Spleen (tissue), 11 donors: ENCODE results near the gene EIF4H. TPM values are rescaled to one million over a fixed set of nuclear protein-coding genes. Genes with fewer than 3 reads are reported as not detected.

Experiments
- DNase-seq: peaks from one replicate; pipeline ENCODE4 v3.0.0-alpha.2; 2020
- H3K27ac ChIP-seq, 8 donors: fragments of 200-600 bp; sonication (generic) in 7 of 8; 1 replicate in 4 of 8; 2 replicates in 4 of 8; pipeline versions ENCODE4 v1.5.0 to v1.8.0; 2016 to 2021; ENCODE audit warnings: inconsistent platforms in 4 of 8, mild to moderate bottlenecking in 4 of 8, moderate library complexity in 1 of 8
- H3K27me3 ChIP-seq, 7 donors: fragments of 200-600 bp; sonication (generic) in 6 of 7; replicated peaks in 1 of 7; 1 replicate in 4 of 7; 2 replicates in 3 of 7; pipeline versions ENCODE4 v1.5.0 to v1.8.0; 2016 to 2021; ENCODE audit warnings: inconsistent platforms in 3 of 7, mild to moderate bottlenecking in 1 of 7
- H3K36me3 ChIP-seq, 6 donors: fragments of 200-600 bp; sonication (generic) in 5 of 6; 1 replicate in 4 of 6; 2 replicates in 2 of 6; pipeline versions ENCODE4 v1.5.0 to v1.8.0; 2016 to 2021; ENCODE audit warnings: inconsistent platforms in 2 of 6
- H3K4me1 ChIP-seq, 6 donors: fragments of 200-600 bp; sonication (generic) in 5 of 6; 1 replicate in 3 of 6; 2 replicates in 3 of 6; pipeline versions ENCODE4 v1.5.0 to v1.8.0; 2016 to 2021; ENCODE audit warnings: inconsistent platforms in 3 of 6
- H3K4me3 ChIP-seq, 8 donors: fragments of 200-600 bp; sonication (generic) in 7 of 8; 1 replicate in 4 of 8; 2 replicates in 4 of 8; pipeline versions ENCODE4 v1.5.0 to v1.8.0; 2016 to 2021; ENCODE audit warnings: inconsistent platforms in 4 of 8, mild to moderate bottlenecking in 4 of 8, moderate library complexity in 2 of 8
- H3K9me3 ChIP-seq, 8 donors: fragments of 200-600 bp; sonication (generic) in 7 of 8; 1 replicate in 4 of 8; 2 replicates in 4 of 8; pipeline versions ENCODE4 v1.5.0 to v1.8.0; 2016 to 2021; ENCODE audit warnings: inconsistent platforms in 4 of 8
- POLR2A ChIP-seq, 3 donors: fragments of 450-650 bp; IDR thresholded peaks; one replicate each; pipeline ENCODE4 v1.5.1; 2017; ENCODE audit warnings: antibody characterized with exemption in 3 of 3, mild to moderate bottlenecking in 1 of 3
- POLR2AphosphoS5 ChIP-seq, 3 donors: sonication (generic); formaldehyde crosslinking; IDR thresholded peaks; one replicate each; pipeline ENCODE4 v1.5.1; 2017; ENCODE audit warnings: antibody characterized with exemption in 3 of 3
- WGBS, 5 donors: extraction: QIAGEN DNeasy Blood & Tissue Kit in 3 of 5; methylation state at CpG; one replicate each; pipeline versions ENCODE4 v1.1.5 to v1.1.7; 2013 to 2018; 5-methylcytosine and 5-hydroxymethylcytosine counted together
- intact Hi-C: fragments of 100-400 bp; cut with DNase I; formaldehyde crosslinking; loops from one replicate; pipeline ENCODE4 v1.15.0; 2023; ENCODE audit warnings: low total_unique reads
- polyA plus RNA-seq, 3 donors: library from polyadenylated mRNA; stranded (reverse); fragments of 200-250 nt; gene quantifications; one replicate each; pipeline ENCODE4 v1.2.1, GENCODE V29; 2013
- total RNA-seq, 7 donors: library from RNA; depleted of rRNA in 3 of 7; stranded (reverse); fragments of >200 nt in 3 of 7; fragmentation: NEBNext Ultra II Directional in 4 of 7; extraction: Animal tissue kit (Norgen Biotek cat#: 25700) in 4 of 7; gene quantifications; one replicate each; pipeline versions ENCODE4 v1.1.0 to v1.2.1, GENCODE V29; 2016 to 2021
- TF ChIP-seq, protein P1 (sequence below), 11 experiments: fragments of 200-600 bp in 7 of 11; fragments of 450-650 bp in 4 of 11; sonication (generic) in 4 of 11; IDR thresholded peaks in 8 of 11; conservative IDR thresholded peaks in 3 of 11; 1 replicate in 7 of 11; 2 replicates in 4 of 11; pipeline versions ENCODE4 v1.4.0 to v1.8.0; 2016 to 2021; ENCODE audit warnings: antibody characterized with exemption in 11 of 11, inconsistent platforms in 4 of 11, mild to moderate bottlenecking in 1 of 11
- donor health status: healthy with polysubstance abuse.
- donor health status: DM: no; HTN: no; CAD: no; lungs with moderate emphysema.
- donor health status: DM: no; HTN: no; CAD: no.
- donor health status: Bipolar disorder and iron deficiency.
- donor health status: healthy.
- donor health status: DM: no; HTN: no; CAD: no.
- donor health status: DM: yes; HTN: yes; CAD: no.

The EIF4H gene
- total and polyA plus RNA-seq, 10 donors: 75.5 to 224 (median 185) TPM

DNA sequence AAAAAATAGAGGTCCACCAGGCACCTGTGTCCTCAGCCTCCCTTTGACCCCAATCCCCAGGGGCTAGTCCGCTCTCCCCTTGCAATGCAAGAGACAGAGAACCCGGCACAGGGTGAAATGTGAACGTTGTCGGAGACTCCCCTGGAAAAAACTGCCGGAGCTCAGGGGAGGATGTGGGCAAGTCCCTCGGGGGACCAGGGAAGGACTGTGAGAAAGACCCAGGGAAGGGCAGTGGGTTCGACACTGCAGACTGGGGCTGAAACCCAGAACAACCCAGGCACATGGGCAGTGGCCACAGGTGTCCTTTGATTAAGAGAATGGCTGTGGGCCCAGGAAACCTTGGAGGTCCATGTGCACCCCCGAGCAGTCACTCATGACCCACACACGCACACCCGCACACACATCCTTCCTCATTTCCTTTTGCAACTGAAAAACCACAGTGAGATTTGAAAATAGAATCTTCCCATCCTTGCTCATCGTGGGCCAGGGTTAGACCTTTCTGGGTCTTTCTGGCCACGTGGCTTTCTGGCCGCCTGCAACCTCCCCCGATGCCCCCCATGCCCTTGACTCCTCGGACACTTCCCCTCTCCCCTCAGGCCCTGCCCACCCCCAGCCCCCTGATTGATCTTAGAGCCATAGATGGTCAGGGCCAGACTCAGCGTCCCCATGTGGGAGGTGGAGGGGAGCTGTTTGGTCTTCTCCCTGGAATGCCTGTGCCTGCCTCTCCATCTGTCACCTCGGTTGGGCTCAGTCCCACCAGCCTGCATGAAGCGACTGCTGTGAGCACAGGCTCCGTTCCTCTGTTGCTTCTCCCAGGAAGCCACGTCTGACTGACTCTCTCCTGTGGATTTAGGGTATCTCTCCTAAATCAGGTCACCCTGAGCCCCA is 43.5 kb downstream of the EIF4H start:
- Histone ChIP-seq H3K27ac (peak overlapping the region; percentile 27 to 85 (median 74)), H3K4me1 (peaks cover 28 to 74% (median 58%) of the 10 kb centered on the region in 6 donors), H3K27me3 (no peaks in the 10 kb centered on the region), H3K36me3 (peaks cover 0 to 74% (median 5%) of the 10 kb centered on the region in 6 donors), H3K9me3 (no peaks in the 10 kb centered on the region), H3K4me3 (peak overlapping the region in 4 of 8 donors; percentile 10 to 44 (median 12))
- 11 to 25% (median 23%) methylated on average over 19 to 20 of the region's 20 CpGs for WGBS, 5 donors
- peak; percentile 84 for DNase-seq
- intact Hi-C loops: no loop called here
- peak; percentile 56 to 75 (median 57) for TF ChIP-seq POLR2AphosphoS5 (IDR thresholded peaks at IDR 0.05)
- TF ChIP-seq, protein P1, sequence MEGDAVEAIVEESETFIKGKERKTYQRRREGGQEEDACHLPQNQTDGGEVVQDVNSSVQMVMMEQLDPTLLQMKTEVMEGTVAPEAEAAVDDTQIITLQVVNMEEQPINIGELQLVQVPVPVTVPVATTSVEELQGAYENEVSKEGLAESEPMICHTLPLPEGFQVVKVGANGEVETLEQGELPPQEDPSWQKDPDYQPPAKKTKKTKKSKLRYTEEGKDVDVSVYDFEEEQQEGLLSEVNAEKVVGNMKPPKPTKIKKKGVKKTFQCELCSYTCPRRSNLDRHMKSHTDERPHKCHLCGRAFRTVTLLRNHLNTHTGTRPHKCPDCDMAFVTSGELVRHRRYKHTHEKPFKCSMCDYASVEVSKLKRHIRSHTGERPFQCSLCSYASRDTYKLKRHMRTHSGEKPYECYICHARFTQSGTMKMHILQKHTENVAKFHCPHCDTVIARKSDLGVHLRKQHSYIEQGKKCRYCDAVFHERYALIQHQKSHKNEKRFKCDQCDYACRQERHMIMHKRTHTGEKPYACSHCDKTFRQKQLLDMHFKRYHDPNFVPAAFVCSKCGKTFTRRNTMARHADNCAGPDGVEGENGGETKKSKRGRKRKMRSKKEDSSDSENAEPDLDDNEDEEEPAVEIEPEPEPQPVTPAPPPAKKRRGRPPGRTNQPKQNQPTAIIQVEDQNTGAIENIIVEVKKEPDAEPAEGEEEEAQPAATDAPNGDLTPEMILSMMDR (IDR thresholded peaks at IDR 0.05 in 8 of 11, conservative IDR thresholded peaks at IDR 0.05 in 3 of 11): no peak

DNA sequence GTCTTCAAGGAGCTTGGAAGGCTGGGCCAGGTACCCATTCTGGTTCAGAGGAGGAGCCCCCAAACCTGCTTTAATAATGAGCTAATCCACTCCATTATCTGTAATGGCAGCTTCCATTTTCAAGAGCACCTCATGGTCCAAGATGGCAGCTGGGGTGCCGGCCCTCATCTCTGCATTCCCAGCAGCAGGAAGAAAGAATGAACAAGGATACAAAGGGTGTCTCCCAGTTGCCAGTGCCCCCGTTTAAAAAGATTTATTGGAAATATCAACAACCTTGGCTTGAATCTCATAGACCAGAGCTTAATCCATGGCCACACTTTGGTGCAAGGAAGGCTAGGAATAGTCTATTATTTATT is 44.2 kb downstream of the EIF4H start:
- WGBS, 5 donors: 81 to 90% (median 87%) methylated on average over 2 of the region's 2 CpGs
- TF ChIP-seq POLR2A (IDR thresholded peaks at IDR 0.05): no peak
- TF ChIP-seq POLR2AphosphoS5 (IDR thresholded peaks at IDR 0.05): no peak
- TF ChIP-seq, protein P1 (IDR thresholded peaks at IDR 0.05 in 8 of 11, conservative IDR thresholded peaks at IDR 0.05 in 3 of 11): no peak
- Histone ChIP-seq H3K9me3 (no peaks in the 10 kb centered on the region), H3K27me3 (no peaks in the 10 kb centered on the region), H3K27ac (peak overlapping the region in 7 of 8 donors; percentile 27 to 85 (median 76)), H3K36me3 (peaks cover 0 to 77% (median 5%) of the 10 kb centered on the region in 6 donors), H3K4me3 (peak overlapping the region in 1 of 8 donors; percentile 44), H3K4me1 (peaks cover 28 to 73% (median 54%) of the 10 kb centered on the region in 6 donors)
- DNase-seq: no peak
- intact Hi-C loops: no loop called here

DNA sequence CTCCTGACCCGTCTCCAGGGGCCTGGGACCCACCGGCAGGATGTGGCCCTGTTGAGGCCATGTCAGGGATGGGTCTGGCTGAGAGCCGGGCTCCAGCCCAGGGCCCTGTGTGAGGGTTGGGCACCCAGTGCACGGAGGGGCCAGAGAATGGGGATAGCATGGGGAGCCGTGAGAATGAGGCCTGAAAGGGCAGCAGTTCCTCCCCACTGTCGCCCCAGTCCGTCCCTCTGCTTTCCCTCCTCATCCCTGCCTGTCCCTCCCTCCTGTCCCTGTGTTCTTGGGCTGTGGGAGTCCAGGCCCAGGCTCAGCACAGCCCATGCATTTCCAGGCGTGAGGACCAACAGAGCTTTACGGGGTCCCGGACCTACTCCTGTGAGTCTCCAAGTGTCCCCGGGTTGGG is 45.3 kb downstream of the EIF4H start:
- Histone ChIP-seq H3K9me3 (no peaks in the 10 kb centered on the region), H3K27me3 (no peaks in the 10 kb centered on the region), H3K36me3 (peaks cover 0 to 88% (median 15%) of the 10 kb centered on the region in 6 donors), H3K4me1 (peaks cover 28 to 79% (median 56%) of the 10 kb centered on the region in 6 donors), H3K4me3 (no peak overlapping the region), H3K27ac (peak overlapping the region in 4 of 8 donors; percentile 11 to 66 (median 46))
- TF ChIP-seq POLR2AphosphoS5 (IDR thresholded peaks at IDR 0.05) (peak; percentile 24 to 65 (median 29)), POLR2A (IDR thresholded peaks at IDR 0.05) (no peak)
- TF ChIP-seq, protein P1 (IDR thresholded peaks at IDR 0.05 in 8 of 11, conservative IDR thresholded peaks at IDR 0.05 in 3 of 11): no peak
- intact Hi-C loops: no loop called here
- DNase-seq: no peak
- 66 to 86% (median 82%) methylated on average over 7 to 11 of the region's 11 CpGs for WGBS, 5 donors

DNA sequence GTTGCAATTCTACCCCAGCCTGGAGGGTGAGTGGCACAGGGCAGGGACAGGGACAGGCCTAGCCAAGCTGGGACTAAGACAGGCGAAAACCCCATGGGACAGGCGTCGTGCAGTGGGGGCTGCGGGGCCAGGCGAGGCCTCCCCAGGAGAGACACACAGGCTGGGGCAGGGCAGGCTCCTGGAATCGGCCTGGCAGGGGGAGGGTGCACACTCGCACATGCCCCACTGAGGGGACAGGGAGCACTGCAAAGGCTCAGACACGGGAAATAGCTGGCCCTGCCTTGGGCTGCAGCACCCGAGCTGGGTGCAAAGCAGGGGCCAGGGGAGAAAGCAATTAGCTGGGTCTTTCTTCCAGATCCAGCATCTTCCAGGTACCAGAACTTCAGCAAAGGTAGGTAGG is 46.1 kb downstream of the EIF4H start:
- Histone ChIP-seq H3K4me3 (no peak overlapping the region), H3K9me3 (no peaks in the 10 kb centered on the region), H3K27ac (peak overlapping the region in 4 of 8 donors; percentile 14 to 66 (median 46)), H3K36me3 (peaks cover 0 to 90% (median 20%) of the 10 kb centered on the region in 6 donors), H3K27me3 (no peaks in the 10 kb centered on the region), H3K4me1 (peaks cover 23 to 81% (median 51%) of the 10 kb centered on the region in 6 donors)
- DNase-seq: no peak
- intact Hi-C loops: no loop called here
- TF ChIP-seq POLR2AphosphoS5 (IDR thresholded peaks at IDR 0.05) (peak in 2 of 3 donors; percentile 18 to 64), POLR2A (IDR thresholded peaks at IDR 0.05) (no peak)
- WGBS, 5 donors: 48 to 66% (median 59%) methylated on average over 6 to 9 of the region's 9 CpGs
